ENCODE data around the gene UGT1A5.

The UGT1A5 gene

GRCh38 chr2:233800208-233800607, 87.5 kb downstream of the UGT1A5 start:
- H3K9me3 ChIP-seq (ENCODE audit: control insufficient read depth, insufficient read depth, low read depth, low read length): no peaks in the 10 kb centered on the region
- POLR2A ChIA-PET: no interaction called here
- H3K27ac ChIP-seq (ENCODE audit: extremely low read depth, low read depth, low read length): no peak overlapping the region
- no peaks in the 10 kb centered on the region for H3K4me1 ChIP-seq (ENCODE audit: control insufficient read depth, insufficient read depth, low read length)
- no peak overlapping the region for H3K4me3 ChIP-seq (ENCODE audit: low read depth, low read length)
- CTCF ChIA-PET: no interaction called here
- no peaks in the 10 kb centered on the region for H3K36me3 ChIP-seq (ENCODE audit: control insufficient read depth in 2 of 2, insufficient read depth in 1 of 2, low read length in 2 of 2)
- TF ChIP-seq ZNF16 (tag by site-specific recombination; IDR thresholded peaks at IDR 0.05; ENCODE audit: low read depth): no peak
- TF ChIP-seq ZNF335 (tag by site-specific recombination; conservative IDR thresholded peaks at IDR 0.05): no peak
- TF ChIP-seq HIC1 (tag by site-specific recombination; IDR thresholded peaks at IDR 0.05): no peak
- TF ChIP-seq ZNF677 (tag by site-specific recombination; IDR thresholded peaks at IDR 0.05): no peak
- no peak for TF ChIP-seq ZNF112 (tag by site-specific recombination; IDR thresholded peaks at IDR 0.05)
- TF ChIP-seq HOXD13 (CRISPR knock-in tag; IDR thresholded peaks at IDR 0.05; ENCODE audit: borderline replicate concordance): no peak
- TF ChIP-seq YY2 (tag by site-specific recombination; IDR thresholded peaks at IDR 0.05): no peak

- Histone ChIP-seq H3K27ac (ENCODE audit: extremely low read depth, low read depth, low read length) (no peak overlapping the region), H3K4me3 (ENCODE audit: low read depth, low read length) (no peak overlapping the region), H3K4me1 (ENCODE audit: control insufficient read depth, insufficient read depth, low read length) (no peaks in the 10 kb centered on the region), H3K9me3 (ENCODE audit: control insufficient read depth, insufficient read depth, low read depth, low read length) (no peaks in the 10 kb centered on the region), H3K36me3 (ENCODE audit: control insufficient read depth in 2 of 2, insufficient read depth in 1 of 2, low read length in 2 of 2) (no peaks in the 10 kb centered on the region)
- TF ChIP-seq KLF10 (tag by site-specific recombination; IDR thresholded peaks at IDR 0.05) (no peak), ZNF140 (tag by site-specific recombination; IDR thresholded peaks at IDR 0.05) (no peak), ZNF169 (tag by site-specific recombination; IDR thresholded peaks at IDR 0.05) (no peak), ZNF792 (tag by site-specific recombination; IDR thresholded peaks at IDR 0.05) (no peak), PBX3 (CRISPR knock-in tag; IDR thresholded peaks at IDR 0.05) (no peak), ZNF426 (tag by site-specific recombination; IDR thresholded peaks at IDR 0.05) (no peak), ZNF513 (tag by site-specific recombination; IDR thresholded peaks at IDR 0.05) (no peak), ZBTB11 (tag by site-specific recombination; conservative IDR thresholded peaks at IDR 0.05; ENCODE audit: low read depth) (no peak), ZNF184 (tag by site-specific recombination; IDR thresholded peaks at IDR 0.05) (no peak), ZNF621 (tag by site-specific recombination; IDR thresholded peaks at IDR 0.05) (no peak), TCF7L2 (IDR thresholded peaks at IDR 0.05; ENCODE audit: borderline replicate concordance, low read depth, low read length) (no peak), ZNF624 (tag by site-specific recombination; IDR thresholded peaks at IDR 0.05) (no peak), ZNF571 (tag by site-specific recombination; IDR thresholded peaks at IDR 0.05) (no peak), ZNF138 (tag by site-specific recombination; IDR thresholded peaks at IDR 0.05; ENCODE audit: borderline replicate concordance) (no peak), FEZF1 (tag by site-specific recombination; IDR thresholded peaks at IDR 0.05) (no peak), ZNF121 (tag by site-specific recombination; IDR thresholded peaks at IDR 0.05) (no peak), ZNF133 (tag by site-specific recombination; IDR thresholded peaks at IDR 0.05) (no peak), ZNF211 (tag by site-specific recombination; IDR thresholded peaks at IDR 0.05; ENCODE audit: low read depth) (no peak)
- CTCF ChIA-PET: no interaction called here
- POLR2A ChIA-PET: no interaction called here
These were observed 88.8 kb downstream of the UGT1A5 start for GRCh38 chr2:233801357-233802131.

Data from HEK293 (cell line).